ENCODE data around the gene SYNDIG1L. TPM values are rescaled to one million over a fixed set of nuclear protein-coding genes. Genes with fewer than 3 reads are reported as not detected.

Gene SYNDIG1L
- total RNA-seq, 1 experiment from 2014 or later: not detected

DNA sequence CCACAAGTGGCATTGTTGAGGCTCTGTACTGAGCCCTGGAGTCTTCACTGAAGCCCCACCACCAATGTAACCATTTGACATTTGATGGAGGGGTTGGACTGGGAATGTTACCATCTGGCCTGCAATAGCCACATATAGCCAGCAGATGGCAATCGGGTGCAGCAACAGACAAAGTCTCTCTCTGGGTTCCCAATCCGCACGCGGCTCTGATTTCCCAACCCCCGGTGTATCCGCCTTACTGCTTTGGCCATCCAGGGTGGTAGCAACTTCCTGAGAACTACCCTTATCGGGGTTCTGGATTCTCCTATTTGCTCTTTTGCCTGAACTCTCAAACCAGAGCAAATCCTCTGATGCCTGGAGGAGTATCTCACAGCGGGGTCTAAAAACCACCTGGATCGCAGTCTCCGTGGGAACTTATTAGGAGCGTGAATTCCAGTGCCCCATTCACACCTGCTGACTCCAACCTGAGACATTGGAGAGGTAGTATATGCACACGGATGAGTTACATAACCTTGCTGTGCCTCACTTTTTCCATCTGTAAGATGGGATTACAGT is 63.6 kb downstream of the SYNDIG1L start:
- BruUV-seq (replicated peaks): no TSS peak
- H3K79me2 ChIP-seq (ENCODE audit: insufficient read depth, low read length): no peaks in the 10 kb centered on the region
- peaks cover 2 to 5% of the 10 kb centered on the region in 2 experiments; a peak in 3 of 4 replicates for H3K4me1 ChIP-seq (ENCODE audit: control insufficient read depth in 1 of 2, insufficient read depth in 2 of 2, low read length in 2 of 2)
- H3K4me2 ChIP-seq (ENCODE audit: low read length): peak overlapping the region; percentile 48
- H3K27me3 ChIP-seq (ENCODE audit: insufficient read depth, low read length): no peaks in the 10 kb centered on the region
- intact Hi-C loops (cut with micrococcal nuclease): loop anchor here (1.0 to 5.0 kb wide), 2 partner anchors 117 to 440 kb away; no protein-coding TSS in a partner anchor
- ATAC-seq (peak; percentile 93), DNase-seq (ENCODE audit: low read depth, low spot score) (peak; percentile 41)
- RAD21 ChIA-PET (ENCODE audit: low non-redundant PET in 1 of 2, low total read pairs in 2 of 2, uncharacterized antibody in 2 of 2, unreplicated experiment in 2 of 2): no interaction called here
- no peaks in the 10 kb centered on the region for H3K9me2 ChIP-seq (ENCODE audit: insufficient read depth)
- POLR2A ChIA-PET: no interaction called here
- H3K36me3 ChIP-seq (ENCODE audit: control insufficient read depth in 1 of 2, insufficient read depth in 2 of 2, low read length in 2 of 2): no peaks in the 10 kb centered on the region
- H3K9ac ChIP-seq (ENCODE audit: low read length): no peak overlapping the region
- H4K20me1 ChIP-seq (ENCODE audit: insufficient read depth): no peaks in the 10 kb centered on the region
- no peak overlapping the region for H3K27ac ChIP-seq (ENCODE audit: low read depth, low read length)
- H3K4me3 ChIP-seq (replicated peaks in 1 of 2; ENCODE audit: low read depth in 1 of 2, low read length in 2 of 2): no peak overlapping the region
- CTCF ChIA-PET: interaction anchor here (1.0 kb wide), 1 partner anchor 117 kb away, joined by 3 read pairs; no protein-coding TSS in a partner anchor
- TF ChIP-seq, protein P1, sequence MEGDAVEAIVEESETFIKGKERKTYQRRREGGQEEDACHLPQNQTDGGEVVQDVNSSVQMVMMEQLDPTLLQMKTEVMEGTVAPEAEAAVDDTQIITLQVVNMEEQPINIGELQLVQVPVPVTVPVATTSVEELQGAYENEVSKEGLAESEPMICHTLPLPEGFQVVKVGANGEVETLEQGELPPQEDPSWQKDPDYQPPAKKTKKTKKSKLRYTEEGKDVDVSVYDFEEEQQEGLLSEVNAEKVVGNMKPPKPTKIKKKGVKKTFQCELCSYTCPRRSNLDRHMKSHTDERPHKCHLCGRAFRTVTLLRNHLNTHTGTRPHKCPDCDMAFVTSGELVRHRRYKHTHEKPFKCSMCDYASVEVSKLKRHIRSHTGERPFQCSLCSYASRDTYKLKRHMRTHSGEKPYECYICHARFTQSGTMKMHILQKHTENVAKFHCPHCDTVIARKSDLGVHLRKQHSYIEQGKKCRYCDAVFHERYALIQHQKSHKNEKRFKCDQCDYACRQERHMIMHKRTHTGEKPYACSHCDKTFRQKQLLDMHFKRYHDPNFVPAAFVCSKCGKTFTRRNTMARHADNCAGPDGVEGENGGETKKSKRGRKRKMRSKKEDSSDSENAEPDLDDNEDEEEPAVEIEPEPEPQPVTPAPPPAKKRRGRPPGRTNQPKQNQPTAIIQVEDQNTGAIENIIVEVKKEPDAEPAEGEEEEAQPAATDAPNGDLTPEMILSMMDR (IDR thresholded peaks at IDR 0.05 in 2 of 3, conservative IDR thresholded peaks at IDR 0.05 in 1 of 3; ENCODE audit: borderline replicate concordance in 1 of 3, insufficient read depth in 1 of 3, low read depth in 2 of 3, low read length in 2 of 3): peak; percentile 81 to 96 (median 96)
- TF ChIP-seq, protein P2, sequence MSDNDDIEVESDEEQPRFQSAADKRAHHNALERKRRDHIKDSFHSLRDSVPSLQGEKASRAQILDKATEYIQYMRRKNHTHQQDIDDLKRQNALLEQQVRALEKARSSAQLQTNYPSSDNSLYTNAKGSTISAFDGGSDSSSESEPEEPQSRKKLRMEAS (IDR thresholded peaks at IDR 0.05): no peak
- TF ChIP-seq RAD21 (IDR thresholded peaks at IDR 0.05; ENCODE audit: low read depth): peak; percentile 90
- H3K9me3 ChIP-seq (ENCODE audit: control insufficient read depth in 1 of 2, insufficient read depth in 1 of 2, low read depth in 1 of 2, low read length in 2 of 2): no peaks in the 10 kb centered on the region
- H2AFZ ChIP-seq (ENCODE audit: low read depth, low read length, poor library complexity, severe bottlenecking): peak overlapping the region; percentile 49

DNA sequence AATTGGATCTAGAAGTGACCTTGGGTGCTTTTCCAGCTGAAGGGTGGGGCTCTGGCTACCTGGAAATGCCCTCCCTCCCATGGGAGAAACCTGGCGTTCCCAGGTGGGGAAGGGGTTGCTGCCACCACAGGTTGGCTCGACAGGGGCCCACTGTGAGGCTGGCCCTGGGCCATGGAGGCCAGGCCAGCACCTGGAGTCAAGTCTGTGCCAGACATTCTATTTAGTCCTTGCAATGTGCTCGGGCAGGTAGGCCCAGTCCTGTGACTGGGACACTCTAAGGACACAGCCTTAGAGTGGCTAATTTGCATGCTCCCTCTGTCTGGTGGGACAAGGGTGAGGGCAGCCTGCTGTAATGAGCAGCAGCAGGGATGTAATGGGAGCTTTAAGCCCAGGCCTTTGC is 65.8 kb downstream of the SYNDIG1L start:
- no peaks in the 10 kb centered on the region for H3K79me2 ChIP-seq (ENCODE audit: insufficient read depth, low read length)
- H3K36me3 ChIP-seq (ENCODE audit: control insufficient read depth in 1 of 2, insufficient read depth in 2 of 2, low read length in 2 of 2): no peaks in the 10 kb centered on the region
- H3K9ac ChIP-seq (ENCODE audit: low read length): no peak overlapping the region
- H3K27me3 ChIP-seq (ENCODE audit: insufficient read depth, low read length): no peaks in the 10 kb centered on the region
- no peaks in the 10 kb centered on the region for H3K9me3 ChIP-seq (ENCODE audit: control insufficient read depth in 1 of 2, insufficient read depth in 1 of 2, low read depth in 1 of 2, low read length in 2 of 2)
- H3K4me1 ChIP-seq (ENCODE audit: control insufficient read depth in 1 of 2, insufficient read depth in 2 of 2, low read length in 2 of 2): peaks cover 2 to 5% of the 10 kb centered on the region in 2 experiments; a peak in 3 of 4 replicates
- POLR2A ChIA-PET: no interaction called here
- ATAC-seq: no peak
- H3K4me2 ChIP-seq (ENCODE audit: low read length): no peak overlapping the region
- no peak overlapping the region for H3K27ac ChIP-seq (ENCODE audit: low read depth, low read length)
- H4K20me1 ChIP-seq (ENCODE audit: insufficient read depth): no peaks in the 10 kb centered on the region
- intact Hi-C loops (cut with micrococcal nuclease): loop anchor here (5.0 kb wide), 1 partner anchor 442 kb away; no protein-coding TSS in a partner anchor
- no peaks in the 10 kb centered on the region for H3K9me2 ChIP-seq (ENCODE audit: insufficient read depth)
- H2AFZ ChIP-seq (ENCODE audit: low read depth, low read length, poor library complexity, severe bottlenecking): no peak overlapping the region
- BruUV-seq (replicated peaks): no TSS peak
- H3K4me3 ChIP-seq (replicated peaks in 1 of 2; ENCODE audit: low read depth in 1 of 2, low read length in 2 of 2): no peak overlapping the region
- CTCF ChIA-PET: no interaction called here
- no peak for DNase-seq (ENCODE audit: low read depth, low spot score)
- RAD21 ChIA-PET (ENCODE audit: low non-redundant PET in 1 of 2, low total read pairs in 2 of 2, uncharacterized antibody in 2 of 2, unreplicated experiment in 2 of 2): no interaction called here
- no peak for TF ChIP-seq POLR2AphosphoS5 (IDR thresholded peaks at IDR 0.05; ENCODE audit: low read depth, low read length)
- no peak for TF ChIP-seq RAD21 (IDR thresholded peaks at IDR 0.05; ENCODE audit: low read depth)
- TF ChIP-seq EZH2phosphoT487 (IDR thresholded peaks at IDR 0.05; ENCODE audit: borderline replicate concordance): no peak
- TF ChIP-seq, protein P2 (IDR thresholded peaks at IDR 0.05): no peak
- TF ChIP-seq JUND (IDR thresholded peaks at IDR 0.05): no peak
- TF ChIP-seq ZBTB33 (IDR thresholded peaks at IDR 0.05; ENCODE audit: extremely low read depth, insufficient replicate concordance, low read length): no peak
- TF ChIP-seq, protein P1 (IDR thresholded peaks at IDR 0.05 in 2 of 3, conservative IDR thresholded peaks at IDR 0.05 in 1 of 3; ENCODE audit: borderline replicate concordance in 1 of 3, insufficient read depth in 1 of 3, low read depth in 2 of 3, low read length in 2 of 3): no peak
- no peak for TF ChIP-seq SRF (IDR thresholded peaks at IDR 0.05; ENCODE audit: low read depth)
- TF ChIP-seq SP1 (IDR thresholded peaks at IDR 0.05; ENCODE audit: low read depth): no peak
- no peak for TF ChIP-seq SIN3A (IDR thresholded peaks at IDR 0.05; ENCODE audit: low read depth)
